Endothelial cell of umbilical vein (primary cell): Measurements from ENCODE around the gene HCFC1R1.
A peak's percentile ranks its signal among the peaks of the same experiment; 100 is the strongest.

Experiments
- CTCF ChIP-seq, 2 donors: IDR thresholded peaks; 1 replicate in 1 of 2; 2 replicates in 1 of 2; pipeline ENCODE4 v1.5.1; 2011; ENCODE audit warnings: low read length in 2 of 2, mild to moderate bottlenecking in 2 of 2, moderate library complexity in 2 of 2, control low read depth in 1 of 2, inconsistent platforms in 1 of 2, low read depth in 1 of 2; ENCODE audit not compliant: insufficient read depth in 1 of 2; ENCODE audit errors: extremely low read depth in 1 of 2
- EZH2 ChIP-seq: IDR thresholded peaks from 2 replicates; pipeline ENCODE4 v1.6.1; 2012; ENCODE audit warnings: borderline replicate concordance, low read depth, mild to moderate bottlenecking, moderate library complexity, low read length, inconsistent platforms; ENCODE audit not compliant: severe bottlenecking
- FOS ChIP-seq: IDR thresholded peaks from 2 replicates; pipeline ENCODE4 v1.6.1; 2011; ENCODE audit warnings: mild to moderate bottlenecking, low read length, moderate library complexity, borderline replicate concordance; ENCODE audit not compliant: insufficient read depth
- GATA2 ChIP-seq: IDR thresholded peaks from 2 replicates; pipeline ENCODE4 v1.7.0; 2011; ENCODE audit warnings: low read depth, mild to moderate bottlenecking, moderate library complexity, mixed read lengths, low read length; ENCODE audit not compliant: insufficient read length, insufficient read depth
- MAX ChIP-seq: IDR thresholded peaks from 2 replicates; pipeline ENCODE4 v1.6.1; 2011; ENCODE audit not compliant: insufficient read depth, insufficient read length
- POLR2A ChIP-seq: IDR thresholded peaks from 2 replicates; pipeline ENCODE4 v1.6.1; 2012; ENCODE audit warnings: low read depth, mild to moderate bottlenecking, control low read depth, low read length

GRCh38 chr16:3020247-3020603 lies 3.5 kb downstream of the HCFC1R1 start, which contains the start of gene TNFRSF12A:
- no peak for TF ChIP-seq CTCF (IDR thresholded peaks at IDR 0.05; ENCODE audit: extremely low read depth in 1 of 2, insufficient read depth in 1 of 2, low read depth in 1 of 2, low read length in 2 of 2)
- no peak for TF ChIP-seq EZH2
- peak; percentile 90 for TF ChIP-seq POLR2A
- TF ChIP-seq MAX: no peak
- no peak for TF ChIP-seq GATA2
- no peak for TF ChIP-seq FOS
